Fibroblast of lung (primary cell): ENCODE data around the gene RALGPS2.

Source experiments
- EZH2 ChIP-seq: IDR thresholded peaks from 2 replicates; pipeline ENCODE4 v1.5.1; 2012; ENCODE audit warnings: low read length, control low read depth, mild to moderate bottlenecking; ENCODE audit errors: missing control alignments
- TF ChIP-seq, protein P1 (sequence below), 2 donors: IDR thresholded peaks in 1 of 2; conservative IDR thresholded peaks in 1 of 2; 1 replicate in 1 of 2; 2 replicates in 1 of 2; pipeline ENCODE4 v1.5.1; 2011 to 2012; ENCODE audit warnings: low read length in 2 of 2, control low read depth in 1 of 2, inconsistent platforms in 1 of 2, low read depth in 1 of 2, mild to moderate bottlenecking in 1 of 2

DNA sequence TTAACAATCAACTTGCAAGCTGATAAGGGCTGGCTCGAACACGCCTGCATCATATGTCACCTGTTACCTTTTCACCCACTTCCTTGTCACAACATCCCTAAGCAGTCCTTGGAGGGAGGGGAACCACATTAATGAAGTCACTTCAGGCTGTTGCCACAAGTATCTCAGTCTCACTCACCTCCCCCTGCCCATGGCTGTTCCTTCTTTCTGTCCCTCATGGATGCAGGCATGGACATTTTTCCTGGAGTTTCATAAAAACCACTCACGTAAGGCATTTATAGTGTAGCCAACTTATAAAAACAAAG lies 222.6 kb downstream of the RALGPS2 start:
- TF ChIP-seq, protein P1, sequence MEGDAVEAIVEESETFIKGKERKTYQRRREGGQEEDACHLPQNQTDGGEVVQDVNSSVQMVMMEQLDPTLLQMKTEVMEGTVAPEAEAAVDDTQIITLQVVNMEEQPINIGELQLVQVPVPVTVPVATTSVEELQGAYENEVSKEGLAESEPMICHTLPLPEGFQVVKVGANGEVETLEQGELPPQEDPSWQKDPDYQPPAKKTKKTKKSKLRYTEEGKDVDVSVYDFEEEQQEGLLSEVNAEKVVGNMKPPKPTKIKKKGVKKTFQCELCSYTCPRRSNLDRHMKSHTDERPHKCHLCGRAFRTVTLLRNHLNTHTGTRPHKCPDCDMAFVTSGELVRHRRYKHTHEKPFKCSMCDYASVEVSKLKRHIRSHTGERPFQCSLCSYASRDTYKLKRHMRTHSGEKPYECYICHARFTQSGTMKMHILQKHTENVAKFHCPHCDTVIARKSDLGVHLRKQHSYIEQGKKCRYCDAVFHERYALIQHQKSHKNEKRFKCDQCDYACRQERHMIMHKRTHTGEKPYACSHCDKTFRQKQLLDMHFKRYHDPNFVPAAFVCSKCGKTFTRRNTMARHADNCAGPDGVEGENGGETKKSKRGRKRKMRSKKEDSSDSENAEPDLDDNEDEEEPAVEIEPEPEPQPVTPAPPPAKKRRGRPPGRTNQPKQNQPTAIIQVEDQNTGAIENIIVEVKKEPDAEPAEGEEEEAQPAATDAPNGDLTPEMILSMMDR (conservative IDR thresholded peaks at IDR 0.05 in 1 of 2, IDR thresholded peaks at IDR 0.05 in 1 of 2; ENCODE audit: low read depth in 1 of 2, low read length in 2 of 2) = no peak
- TF ChIP-seq EZH2 = no peak
